Karpas-422 (cell line): ENCODE results near the gene DKK3. TPM values are rescaled to one million over a fixed set of nuclear protein-coding genes. Genes with fewer than 3 reads are reported as not detected.

Source experiments
- DNase-seq: peaks from one replicate; pipeline ENCODE4 v3.0.0-alpha.2; 2015
- H2AFZ ChIP-seq: fragments of 200-600 bp; sonication (generic); 2 replicates; pipeline ENCODE4 v1.6.1; 2014; ENCODE audit warnings: antibody characterized with exemption, low read length, mixed read lengths
- H3K27ac ChIP-seq: fragments of 200-600 bp; sonication (generic); 2 replicates; pipeline ENCODE4 v1.5.1; 2014; ENCODE audit warnings: mild to moderate bottlenecking, low read length, moderate library complexity
- H3K27me3 ChIP-seq: fragments of 200-600 bp; sonication (generic); 2 replicates; pipeline ENCODE4 v1.6.1; 2014; ENCODE audit warnings: low read length, mixed read lengths
- H3K36me3 ChIP-seq: fragments of 200-600 bp; sonication (generic); 2 replicates; pipeline ENCODE4 v1.6.1; 2014; ENCODE audit warnings: low read length, mixed read lengths; ENCODE audit not compliant: insufficient read depth
- H3K4me1 ChIP-seq: fragments of 200-600 bp; sonication (generic); 2 replicates; pipeline ENCODE4 v1.6.1; 2014; ENCODE audit warnings: mild to moderate bottlenecking, low read length, mixed read lengths
- H3K4me2 ChIP-seq: fragments of 200-600 bp; sonication (generic); 2 replicates; pipeline ENCODE4 v1.6.1; 2014; ENCODE audit warnings: low read length, low read depth, mild to moderate bottlenecking; ENCODE audit not compliant: poor library complexity, severe bottlenecking
- H3K4me3 ChIP-seq: fragments of 200-600 bp; sonication (generic); 2 replicates; pipeline ENCODE4 v1.5.1; 2014; ENCODE audit warnings: mild to moderate bottlenecking, antibody characterized with exemption, low read length, mixed read lengths
- H3K79me2 ChIP-seq: fragments of 200-600 bp; sonication (generic); 2 replicates; pipeline ENCODE4 v1.6.1; 2014; ENCODE audit warnings: mild to moderate bottlenecking, low read length, mixed read lengths
- H3K9ac ChIP-seq: fragments of 200-600 bp; sonication (generic); 2 replicates; pipeline ENCODE4 v1.6.0; 2014; ENCODE audit warnings: low read length
- H3K9me2 ChIP-seq: fragments of 200-600 bp; sonication (generic), shearing (Covaris generic); replicated peaks from 2 replicates; pipeline ENCODE4 v1.6.0; 2014; ENCODE audit warnings: mild to moderate bottlenecking, low read length, moderate library complexity; ENCODE audit not compliant: insufficient read depth
- H3K9me3 ChIP-seq: fragments of 300-700, 200-600 bp; sonication (generic); 2 replicates; pipeline ENCODE4 v1.6.1; 2014; ENCODE audit warnings: low read length, mixed read lengths
- H4K20me1 ChIP-seq: fragments of 200-600 bp; sonication (generic); 2 replicates; pipeline ENCODE4 v1.6.1; 2014; ENCODE audit warnings: mild to moderate bottlenecking, antibody characterized with exemption, low read length, low read depth; ENCODE audit not compliant: insufficient read depth
- total RNA-seq: library from RNA; depleted of rRNA; stranded (reverse); fragments of >200 nt; shearing (Covaris generic); gene quantifications from 2 replicates; pipeline ENCODE4 v1.2.3, GENCODE V29; 2014; ENCODE audit warnings: low replicate concordance

The DKK3 gene
- total RNA-seq, 1 experiment from 2014 or later: not detected

- Histone ChIP-seq H3K9me2 (no peaks in the 10 kb centered on the region), H3K27ac (no peak overlapping the region), H3K9ac (no peak overlapping the region), H3K79me2 (no peaks in the 10 kb centered on the region), H3K36me3 (no peaks in the 10 kb centered on the region), H3K4me2 (no peak overlapping the region), H4K20me1 (no peaks in the 10 kb centered on the region), H3K27me3 (no peaks in the 10 kb centered on the region), H3K9me3 (no peaks in the 10 kb centered on the region), H3K4me1 (peaks cover 8% of the 10 kb centered on the region), H3K4me3 (no peak overlapping the region), H2AFZ (no peak overlapping the region)
- no peak for DNase-seq
Measured at GRCh38 chr11:11985016-11985715, 23.3 kb downstream of the DKK3 start.

- peaks cover 8% of the 10 kb centered on the region for H3K4me1 ChIP-seq
Measured at GRCh38 chr11:11984563-11984962, 23.9 kb downstream of the DKK3 start.

GRCh38 chr11:11983427-11983826 is 25.0 kb downstream of the DKK3 start:
- Histone ChIP-seq H3K79me2 (no peaks in the 10 kb centered on the region), H3K27ac (no peak overlapping the region), H3K9me3 (no peaks in the 10 kb centered on the region), H4K20me1 (no peaks in the 10 kb centered on the region), H3K9ac (no peak overlapping the region), H3K4me2 (no peak overlapping the region), H3K36me3 (no peaks in the 10 kb centered on the region), H2AFZ (no peak overlapping the region), H3K4me1 (peaks cover 8% of the 10 kb centered on the region), H3K4me3 (no peak overlapping the region), H3K27me3 (no peaks in the 10 kb centered on the region), H3K9me2 (no peaks in the 10 kb centered on the region)
- DNase-seq: no peak

More at GRCh38 chr11:11984563-11984962, 23.9 kb downstream of the DKK3 start:
- Histone ChIP-seq H3K79me2 (no peaks in the 10 kb centered on the region), H3K9me2 (no peaks in the 10 kb centered on the region), H3K9me3 (no peaks in the 10 kb centered on the region), H3K27ac (no peak overlapping the region), H3K4me3 (no peak overlapping the region), H3K36me3 (no peaks in the 10 kb centered on the region), H2AFZ (no peak overlapping the region), H3K27me3 (no peaks in the 10 kb centered on the region), H3K4me2 (no peak overlapping the region), H3K9ac (no peak overlapping the region), H4K20me1 (no peaks in the 10 kb centered on the region)
- DNase-seq: no peak

- no peak overlapping the region for H3K4me2 ChIP-seq
- no peak overlapping the region for H3K27ac ChIP-seq
- peaks cover 8% of the 10 kb centered on the region for H3K4me1 ChIP-seq
- no peak overlapping the region for H3K9ac ChIP-seq
- no peak for DNase-seq
- no peak overlapping the region for H3K4me3 ChIP-seq
- no peak overlapping the region for H2AFZ ChIP-seq
- H3K9me2 ChIP-seq: no peaks in the 10 kb centered on the region
- no peaks in the 10 kb centered on the region for H3K9me3 ChIP-seq
- H3K27me3 ChIP-seq: no peaks in the 10 kb centered on the region
- no peaks in the 10 kb centered on the region for H3K36me3 ChIP-seq
- no peaks in the 10 kb centered on the region for H4K20me1 ChIP-seq
- H3K79me2 ChIP-seq: no peaks in the 10 kb centered on the region
Measured at GRCh38 chr11:11982975-11983374, 25.5 kb downstream of the DKK3 start.

GRCh38 chr11:11982461-11982860 is 26.0 kb downstream of the DKK3 start:
- no peaks in the 10 kb centered on the region for H3K9me2 ChIP-seq
- H3K36me3 ChIP-seq: no peaks in the 10 kb centered on the region
- H3K4me3 ChIP-seq: no peak overlapping the region
- no peak overlapping the region for H2AFZ ChIP-seq
- no peak overlapping the region for H3K27ac ChIP-seq
- H3K4me2 ChIP-seq: no peak overlapping the region
- H3K27me3 ChIP-seq: no peaks in the 10 kb centered on the region
- no peaks in the 10 kb centered on the region for H4K20me1 ChIP-seq
- H3K79me2 ChIP-seq: no peaks in the 10 kb centered on the region
- no peaks in the 10 kb centered on the region for H3K9me3 ChIP-seq
- H3K4me1 ChIP-seq: peaks cover 8% of the 10 kb centered on the region
- H3K9ac ChIP-seq: no peak overlapping the region
- no peak for DNase-seq

GRCh38 chr11:11981840-11982239 is 26.6 kb downstream of the DKK3 start:
- Histone ChIP-seq H3K4me2 (no peak overlapping the region), H2AFZ (no peak overlapping the region), H3K9me3 (no peaks in the 10 kb centered on the region), H3K4me3 (no peak overlapping the region), H3K79me2 (no peaks in the 10 kb centered on the region), H3K4me1 (peaks cover 3% of the 10 kb centered on the region), H4K20me1 (no peaks in the 10 kb centered on the region), H3K36me3 (no peaks in the 10 kb centered on the region), H3K9me2 (no peaks in the 10 kb centered on the region), H3K27me3 (no peaks in the 10 kb centered on the region), H3K9ac (no peak overlapping the region), H3K27ac (no peak overlapping the region)
- DNase-seq: no peak

- no peaks in the 10 kb centered on the region for H3K4me1 ChIP-seq
- no peak overlapping the region for H3K27ac ChIP-seq
- no peaks in the 10 kb centered on the region for H3K9me3 ChIP-seq
- no peaks in the 10 kb centered on the region for H3K9me2 ChIP-seq
- H3K27me3 ChIP-seq: no peaks in the 10 kb centered on the region
- no peaks in the 10 kb centered on the region for H4K20me1 ChIP-seq
- no peak overlapping the region for H3K4me3 ChIP-seq
- H3K4me2 ChIP-seq: no peak overlapping the region
- no peak for DNase-seq
- no peaks in the 10 kb centered on the region for H3K79me2 ChIP-seq
- H3K36me3 ChIP-seq: no peaks in the 10 kb centered on the region
- no peak overlapping the region for H3K9ac ChIP-seq
- H2AFZ ChIP-seq: no peak overlapping the region
Measured at GRCh38 chr11:11981364-11981763, 27.1 kb downstream of the DKK3 start.

GRCh38 chr11:11980841-11981308 is 27.6 kb downstream of the DKK3 start:
- H3K4me3 ChIP-seq: no peak overlapping the region
- no peaks in the 10 kb centered on the region for H3K27me3 ChIP-seq
- H3K36me3 ChIP-seq: no peaks in the 10 kb centered on the region
- H3K27ac ChIP-seq: no peak overlapping the region
- H3K4me1 ChIP-seq: no peaks in the 10 kb centered on the region
- H3K9ac ChIP-seq: no peak overlapping the region
- no peak for DNase-seq
- H2AFZ ChIP-seq: no peak overlapping the region
- H4K20me1 ChIP-seq: no peaks in the 10 kb centered on the region
- no peaks in the 10 kb centered on the region for H3K79me2 ChIP-seq
- H3K9me2 ChIP-seq: no peaks in the 10 kb centered on the region
- H3K9me3 ChIP-seq: no peaks in the 10 kb centered on the region
- no peak overlapping the region for H3K4me2 ChIP-seq
